ENCODE data around the gene RBM20. TPM values are rescaled to one million over a fixed set of nuclear protein-coding genes. Genes with fewer than 3 reads are reported as not detected.

The RBM20 gene
- total and polyA plus RNA-seq, 2 experiments from 2014 or later: 0.05 to 0.17 TPM

DNA sequence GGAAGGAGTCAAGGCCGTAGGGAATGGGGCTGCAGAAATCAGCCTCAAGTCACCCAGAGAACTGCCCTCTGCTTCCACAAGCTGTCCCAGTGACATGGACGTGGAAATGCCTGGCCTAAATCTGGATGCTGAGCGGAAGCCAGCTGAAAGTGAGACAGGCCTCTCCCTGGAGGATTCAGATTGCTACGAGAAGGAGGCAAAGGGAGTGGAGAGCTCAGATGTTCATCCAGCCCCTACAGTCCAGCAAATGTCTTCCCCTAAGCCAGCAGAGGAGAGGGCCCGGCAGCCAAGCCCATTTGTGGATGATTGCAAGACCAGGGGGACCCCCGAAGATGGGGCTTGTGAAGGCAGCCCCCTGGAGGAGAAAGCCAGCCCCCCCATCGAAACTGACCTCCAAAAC lies 177.4 kb downstream of the RBM20 start (continued):
- TF ChIP-seq ZNF462 (CRISPR knock-in tag; IDR thresholded peaks at IDR 0.05): no peak
- no peak for TF ChIP-seq CREB1 (CRISPR knock-in tag; IDR thresholded peaks at IDR 0.05; ENCODE audit: low read depth)
- no peak for TF ChIP-seq ZNF331 (CRISPR knock-in tag; IDR thresholded peaks at IDR 0.05; ENCODE audit: low read depth)
- no peak for TF ChIP-seq EZH2phosphoT487 (IDR thresholded peaks at IDR 0.05; ENCODE audit: unreplicated experiment)
- no peak for TF ChIP-seq EZH2 (IDR thresholded peaks at IDR 0.05; ENCODE audit: low read depth, unreplicated experiment)
- no peak for TF ChIP-seq JUNB (IDR thresholded peaks at IDR 0.05; ENCODE audit: unreplicated experiment)
- TF ChIP-seq ZNF114 (CRISPR knock-in tag; IDR thresholded peaks at IDR 0.05): no peak
- no peak for TF ChIP-seq CTCF (conservative IDR thresholded peaks at IDR 0.05; ENCODE audit: low read depth in 2 of 2)
- TF ChIP-seq POLR2AphosphoS5 (IDR thresholded peaks at IDR 0.05; ENCODE audit: low read depth): no peak
- TF ChIP-seq NANOG (IDR thresholded peaks at IDR 0.05; ENCODE audit: borderline replicate concordance): no peak
- no peak for TF ChIP-seq REST (IDR thresholded peaks at IDR 0.05; ENCODE audit: unreplicated experiment)

Data from GM23338 (cell line).